PC-3 (cell line): ENCODE data around the gene RIT2. TPM values are rescaled to one million over a fixed set of nuclear protein-coding genes. Genes with fewer than 3 reads are reported as not detected.

Experiments used
- ATAC-seq: fragments of 200-7000 bp; cut with Tn5 transposase; 2 replicates; pipeline ENCODE4 v1.9.1; 2020; ENCODE audit warnings: mild to moderate bottlenecking, moderate library complexity
- BruUV-seq: library from RNA; stranded (reverse); fragments of 400-500 nt; replicated peaks from 2 replicates; lab custom pipeline; 2021; lab: Mats Ljungman, UMichigan
- CTCF ChIA-PET: fragments of 300-600 bp; sonication (Branson Sonifier 250); formaldehyde crosslinking; loops from one replicate; lab custom pipeline; 2022; ENCODE audit warnings: antibody characterized with exemption; lab: Charles Lee
- POLR2A ChIA-PET: fragments of 300-600 bp; sonication (Branson Sonifier 250); formaldehyde crosslinking; loops from one replicate; lab custom pipeline; 2022; ENCODE audit warnings: antibody characterized with exemption; ENCODE audit not compliant: unreplicated experiment; lab: Charles Lee
- DNase-seq: peaks from one replicate; pipeline ENCODE4 v3.0.0-alpha.2; 2015
- H2AFZ ChIP-seq: fragments of 300-600 bp; sonication (generic); 2 replicates; pipeline ENCODE4 v1.6.0; 2016; ENCODE audit warnings: antibody characterized with exemption, low read length
- H3F3A ChIP-seq: fragments of 300-600 bp; sonication (generic); one replicate; pipeline ENCODE4 v1.6.0; 2017; ENCODE audit warnings: antibody characterized with exemption, low read length, control low read depth, mild to moderate bottlenecking; ENCODE audit not compliant: unreplicated experiment
- H3K27ac ChIP-seq: fragments of 300-600 bp; sonication (generic); 2 replicates; pipeline ENCODE4 v1.5.1; 2016; ENCODE audit warnings: mild to moderate bottlenecking, low read length
- H3K27me3 ChIP-seq: fragments of 300-600 bp; sonication (generic); 2 replicates; pipeline ENCODE4 v1.6.1; 2016; ENCODE audit warnings: low read length, mixed read lengths
- H3K36me3 ChIP-seq: fragments of 300-600 bp; sonication (generic); 2 replicates; pipeline ENCODE4 v1.6.1; 2016; ENCODE audit warnings: low read depth, mixed run types, low read length, mixed read lengths
- H3K4me1 ChIP-seq: fragments of 300-600 bp; sonication (generic); 2 replicates; pipeline ENCODE4 v1.5.1; 2016; ENCODE audit warnings: low read length; ENCODE audit not compliant: insufficient read depth
- H3K4me2 ChIP-seq: fragments of 300-600 bp; sonication (generic); 2 replicates; pipeline ENCODE4 v1.6.0; 2016; ENCODE audit warnings: low read length
- H3K4me3 ChIP-seq: fragments of 300-600 bp; sonication (generic); 2 replicates; pipeline ENCODE4 v1.5.1; 2016; ENCODE audit warnings: mild to moderate bottlenecking, low read length, mixed read lengths
- H3K79me2 ChIP-seq: fragments of 300-600 bp; sonication (generic); 2 replicates; pipeline ENCODE4 v1.6.1; 2017; ENCODE audit warnings: low read length, mixed read lengths
- H3K9ac ChIP-seq: fragments of 300-600 bp; sonication (generic); 2 replicates; pipeline ENCODE4 v1.6.0; 2016; ENCODE audit warnings: mild to moderate bottlenecking, low read length
- H3K9me2 ChIP-seq: fragments of 300-600 bp; sonication (generic); replicated peaks from 2 replicates; pipeline ENCODE4 v1.6.1; 2016; ENCODE audit warnings: mixed run types, low read length, mixed read lengths
- H3K9me3 ChIP-seq: fragments of 300-600 bp; sonication (generic); 2 replicates; pipeline ENCODE4 v1.6.1; 2016; ENCODE audit warnings: low read length, mixed read lengths
- H4K20me1 ChIP-seq: fragments of 300-600 bp; sonication (generic); 2 replicates; pipeline ENCODE4 v1.6.1; 2016; ENCODE audit warnings: low read length, mixed read lengths
- CTCF ChIP-seq: fragments of 300-600 bp; sonication (generic); conservative IDR thresholded peaks from 2 replicates; pipeline ENCODE4 v1.5.1; 2017; ENCODE audit warnings: antibody characterized with exemption, low read depth, mild to moderate bottlenecking, low read length
- EZH2 ChIP-seq: fragments of 300-600 bp; sonication (generic); IDR thresholded peaks from one replicate; pipeline ENCODE4 v1.6.1; 2017; ENCODE audit warnings: antibody characterized with exemption, mild to moderate bottlenecking, low read length; ENCODE audit not compliant: unreplicated experiment
- EZH2phosphoT487 ChIP-seq: fragments of 300-600 bp; sonication (generic); IDR thresholded peaks from 2 replicates; pipeline ENCODE4 v1.6.1; 2018; ENCODE audit warnings: mild to moderate bottlenecking, antibody characterized with exemption, low read length, borderline replicate concordance
- intact Hi-C: fragments of 100-400 bp; cut with micrococcal nuclease; formaldehyde crosslinking; loops from 2 replicates; pipeline ENCODE4 v1.9.0; 2023
- total RNA-seq: library from RNA; depleted of rRNA; stranded (reverse); fragments of >200 nt; gene quantifications from 2 replicates; pipeline ENCODE4 v1.2.3, GENCODE V29; 2014

RIT2 gene
- total RNA-seq, 1 experiment from 2014 or later: not detected

- Histone ChIP-seq H3K79me2 (no peaks in the 10 kb centered on the region), H3F3A (no peaks in the 10 kb centered on the region), H3K27me3 (no peaks in the 10 kb centered on the region), H3K9me3 (no peaks in the 10 kb centered on the region), H3K9ac (no peak overlapping the region), H3K4me3 (no peak overlapping the region), H3K36me3 (no peaks in the 10 kb centered on the region), H2AFZ (no peak overlapping the region), H4K20me1 (no peaks in the 10 kb centered on the region), H3K9me2 (no peaks in the 10 kb centered on the region), H3K27ac (no peak overlapping the region), H3K4me2 (no peak overlapping the region), H3K4me1 (no peaks in the 10 kb centered on the region)
- intact Hi-C loops: no loop called here
- CTCF ChIA-PET: no interaction called here
- TF ChIP-seq CTCF (no peak), EZH2phosphoT487 (no peak), EZH2 (no peak)
- BruUV-seq: no TSS peak
- POLR2A ChIA-PET: no interaction called here
- no peak for ATAC-seq
- DNase-seq: no peak
Observed at GRCh38 chr18:42892181-42892580, 223.3 kb downstream of the RIT2 start.

- TF ChIP-seq EZH2: no peak
- TF ChIP-seq EZH2phosphoT487: no peak
- no peak for TF ChIP-seq CTCF
- DNase-seq: no peak
- H3K9ac ChIP-seq: no peak overlapping the region
- intact Hi-C loops: no loop called here
- no peak overlapping the region for H3K27ac ChIP-seq
- H3K4me2 ChIP-seq: no peak overlapping the region
- H3K4me3 ChIP-seq: no peak overlapping the region
- ChIA-PET POLR2A (no interaction called here), CTCF (no interaction called here)
- BruUV-seq: no TSS peak
- ATAC-seq: no peak
- no peaks in the 10 kb centered on the region for H3K9me3 ChIP-seq
- H4K20me1 ChIP-seq: no peaks in the 10 kb centered on the region
- no peaks in the 10 kb centered on the region for H3F3A ChIP-seq
- H3K27me3 ChIP-seq: no peaks in the 10 kb centered on the region
- no peaks in the 10 kb centered on the region for H3K9me2 ChIP-seq
- no peaks in the 10 kb centered on the region for H3K4me1 ChIP-seq
- no peaks in the 10 kb centered on the region for H3K36me3 ChIP-seq
- H2AFZ ChIP-seq: no peak overlapping the region
- no peaks in the 10 kb centered on the region for H3K79me2 ChIP-seq
Observed at GRCh38 chr18:42891705-42892104, 223.8 kb downstream of the RIT2 start.

- BruUV-seq: no TSS peak
- no peaks in the 10 kb centered on the region for H3K36me3 ChIP-seq
- no peak overlapping the region for H2AFZ ChIP-seq
- H3K27me3 ChIP-seq: no peaks in the 10 kb centered on the region
- no peak for TF ChIP-seq EZH2
- no peak for TF ChIP-seq CTCF
- TF ChIP-seq EZH2phosphoT487: no peak
- ChIA-PET POLR2A (no interaction called here), CTCF (no interaction called here)
- H3K27ac ChIP-seq: no peak overlapping the region
- DNase-seq: no peak
- no peak overlapping the region for H3K4me2 ChIP-seq
- no peaks in the 10 kb centered on the region for H3F3A ChIP-seq
- no peaks in the 10 kb centered on the region for H3K9me2 ChIP-seq
- intact Hi-C loops: no loop called here
- no peak overlapping the region for H3K4me3 ChIP-seq
- H4K20me1 ChIP-seq: no peaks in the 10 kb centered on the region
- H3K9me3 ChIP-seq: no peaks in the 10 kb centered on the region
- no peak for ATAC-seq
- H3K79me2 ChIP-seq: no peaks in the 10 kb centered on the region
- no peak overlapping the region for H3K9ac ChIP-seq
- no peaks in the 10 kb centered on the region for H3K4me1 ChIP-seq
Observed at GRCh38 chr18:42883169-42883568, 232.3 kb downstream of the RIT2 start.
